ENCODE results near the gene SPINK14.

SPINK14 gene

GRCh38 chr5:148208226-148208625 is 39.9 kb downstream of the SPINK14 start:
- no peak for DNase-seq (ENCODE audit: insufficient read length, low spot score)
- FAIRE-seq = no peak
- no peak for TF ChIP-seq CTCF (IDR thresholded peaks at IDR 0.05; ENCODE audit: insufficient read depth, missing control alignments)

- no peak for DNase-seq (ENCODE audit: insufficient read length, low spot score)
- no peak for TF ChIP-seq CTCF (IDR thresholded peaks at IDR 0.05; ENCODE audit: insufficient read depth, missing control alignments)
- FAIRE-seq = no peak
These were observed 40.9 kb downstream of the SPINK14 start for GRCh38 chr5:148209151-148209770.

GRCh38 chr5:148214665-148215185 is 46.4 kb downstream of the SPINK14 start:
- no peak for TF ChIP-seq CTCF (IDR thresholded peaks at IDR 0.05; ENCODE audit: insufficient read depth, missing control alignments)
- FAIRE-seq = no peak
- DNase-seq (ENCODE audit: insufficient read length, low spot score) = no peak

GRCh38 chr5:148221508-148221907 is 53.2 kb downstream of the SPINK14 start:
- TF ChIP-seq CTCF (IDR thresholded peaks at IDR 0.05; ENCODE audit: insufficient read depth, missing control alignments) = no peak
- DNase-seq (ENCODE audit: insufficient read length, low spot score) (no peak), FAIRE-seq (no peak)

- DNase-seq (ENCODE audit: insufficient read length, low spot score) = no peak
These were observed 55.9 kb downstream of the SPINK14 start for GRCh38 chr5:148224117-148224742.

More at GRCh38 chr5:148224117-148224742, 55.9 kb downstream of the SPINK14 start:
- FAIRE-seq = no peak
- no peak for TF ChIP-seq CTCF (IDR thresholded peaks at IDR 0.05; ENCODE audit: insufficient read depth, missing control alignments)
